Inflammatory macrophage (primary cell): ENCODE measurements around the gene WDR70.
"Not testable (repeated sequence)": the region's sequence is repeated elsewhere in the genome, so short reads cannot be mapped to it uniquely, and the experiment has no call there.

Source experiments
- DNase-seq, 2 donors: peaks; one replicate each; pipeline ENCODE4 v3.0.0-alpha.2; 2020 to 2022

WDR70 gene

DNA sequence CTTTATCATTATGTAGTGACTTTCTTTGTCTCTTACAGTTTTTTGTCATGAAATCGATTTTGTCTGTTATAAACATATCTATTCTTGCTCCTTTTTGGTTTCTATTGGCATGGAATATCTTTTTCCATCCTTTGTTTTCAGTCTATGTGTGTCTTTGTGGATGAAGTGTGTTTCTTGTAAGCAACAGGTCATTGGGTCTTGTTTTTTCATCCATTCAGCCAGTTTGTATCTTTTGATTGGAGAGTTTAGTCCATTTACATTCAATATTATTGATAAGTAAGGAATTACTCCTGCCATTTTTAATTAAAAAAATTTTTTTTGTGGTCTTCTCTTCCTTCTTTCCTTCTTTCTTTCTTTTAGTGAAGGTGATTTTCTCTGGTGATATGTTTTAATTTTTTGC, 266.6 kb downstream of the WDR70 start:
- DNase-seq, result no peak

GRCh38 chr5:37654566-37654965, 275.4 kb downstream of the WDR70 start:
- not testable (repeated sequence) for DNase-seq

- no peak for DNase-seq
These were observed 277.9 kb downstream of the WDR70 start for GRCh38 chr5:37657046-37657445.

GRCh38 chr5:37658440-37658839, 279.3 kb downstream of the WDR70 start:
- no peak for DNase-seq

DNA sequence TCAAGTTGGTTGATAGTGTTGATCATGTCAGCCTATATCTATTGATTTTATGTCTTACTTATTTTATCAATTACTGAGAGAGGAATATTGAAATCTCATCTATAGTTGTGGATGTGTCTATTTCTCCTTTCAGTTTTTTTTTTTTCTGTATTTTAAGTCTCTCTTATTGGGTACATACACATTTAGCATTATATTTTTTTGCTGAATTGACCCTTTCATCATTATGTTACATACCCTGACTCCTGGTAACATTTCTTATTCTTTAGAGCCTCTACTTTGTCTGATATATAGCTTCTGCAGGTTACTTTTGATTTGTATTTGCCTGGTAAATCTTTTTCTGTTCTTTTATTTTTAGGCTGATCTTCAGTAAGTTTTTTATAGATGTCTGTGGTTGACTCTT, 281.2 kb downstream of the WDR70 start:
- DNase-seq, result no peak

- DNase-seq, result no peak
These were observed 282.3 kb downstream of the WDR70 start for GRCh38 chr5:37661227-37661920.

- no peak for DNase-seq
These were observed 282.8 kb downstream of the WDR70 start for GRCh38 chr5:37661951-37662350.

DNA sequence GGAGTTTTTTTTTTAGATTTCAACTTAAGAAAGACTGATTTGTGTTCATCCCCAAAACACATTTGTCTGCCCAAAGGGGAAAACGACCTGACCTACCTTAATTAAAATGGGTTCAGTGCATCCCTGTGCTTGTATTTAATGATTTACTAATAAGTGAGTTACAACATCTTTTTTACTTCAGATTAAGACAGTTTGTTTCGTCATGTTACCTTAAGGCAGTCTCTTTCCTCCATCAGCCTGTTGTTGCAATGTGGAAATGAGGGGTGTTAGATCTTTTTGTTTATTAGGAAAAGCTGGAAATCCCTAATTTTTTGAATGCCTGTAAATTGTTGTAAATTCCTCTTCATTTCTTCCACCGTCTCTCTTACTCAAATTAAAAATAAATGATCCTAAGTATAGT, 283.2 kb downstream of the WDR70 start:
- DNase-seq, result no peak

GRCh38 chr5:37662789-37663485, 283.8 kb downstream of the WDR70 start:
- DNase-seq, result peak in 1 of 2 donors; percentile 28

DNA sequence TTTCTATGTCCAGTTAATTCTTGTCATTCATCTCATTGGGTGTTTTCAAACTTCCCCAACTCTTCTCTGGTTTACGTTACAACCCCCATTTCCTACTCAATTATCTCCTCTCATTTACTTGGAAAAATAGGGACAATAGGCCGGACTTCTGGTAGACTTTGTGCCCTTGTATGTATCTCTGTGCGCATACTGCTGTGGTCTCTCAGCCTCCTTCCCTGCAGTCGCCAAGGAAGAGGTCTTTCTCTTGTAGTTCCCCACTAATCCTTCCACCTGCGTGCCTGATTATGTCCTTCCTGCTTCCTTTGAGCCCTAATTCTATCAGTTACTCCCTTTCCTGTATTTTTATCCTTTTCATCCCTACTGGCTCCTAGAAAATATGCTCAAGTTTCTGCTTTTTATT, 284.4 kb downstream of the WDR70 start:
- DNase-seq, result no peak

GRCh38 chr5:37664551-37664950, 285.4 kb downstream of the WDR70 start:
- no peak for DNase-seq

DNA sequence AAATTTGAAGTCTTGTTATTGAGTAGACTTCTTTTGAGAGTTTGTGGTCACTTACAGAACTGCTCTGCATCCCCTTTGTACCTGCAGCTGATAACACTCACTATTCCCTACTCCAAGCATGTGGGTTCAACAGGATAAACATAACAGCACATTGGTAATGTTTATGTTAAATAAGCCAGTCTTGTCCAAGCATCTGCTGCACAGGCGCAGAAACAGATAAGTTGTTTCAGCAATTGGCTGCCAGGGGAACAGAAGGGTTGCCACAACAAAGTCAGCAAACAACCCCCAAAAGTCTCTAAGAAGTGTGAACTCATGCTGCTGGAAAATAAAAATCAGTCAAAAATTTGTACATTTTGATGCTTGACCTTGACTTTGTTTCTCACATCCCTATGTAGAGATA, 286.2 kb downstream of the WDR70 start:
- no peak for DNase-seq

GRCh38 chr5:37665889-37666288, 286.8 kb downstream of the WDR70 start:
- DNase-seq, result no peak

DNA sequence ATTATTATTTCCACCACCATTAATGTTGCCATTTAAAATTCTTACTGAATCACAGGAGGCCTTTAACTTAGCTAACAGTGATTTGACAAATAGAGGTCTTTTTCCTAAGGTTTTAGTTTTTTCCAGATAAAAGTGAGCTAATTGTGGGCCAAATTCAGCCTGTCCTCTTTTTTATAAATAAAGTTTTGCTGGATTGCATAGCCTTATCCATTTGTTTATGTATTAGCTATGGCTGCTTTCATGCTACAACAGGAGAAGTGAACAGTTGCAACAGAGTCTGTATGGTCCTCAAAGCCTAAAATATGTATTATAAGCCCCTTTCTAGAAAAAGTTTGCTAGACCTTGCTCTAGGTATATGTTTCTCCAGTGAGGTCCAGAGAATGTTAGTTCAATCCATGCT, 288.3 kb downstream of the WDR70 start:
- DNase-seq, result no peak

DNA sequence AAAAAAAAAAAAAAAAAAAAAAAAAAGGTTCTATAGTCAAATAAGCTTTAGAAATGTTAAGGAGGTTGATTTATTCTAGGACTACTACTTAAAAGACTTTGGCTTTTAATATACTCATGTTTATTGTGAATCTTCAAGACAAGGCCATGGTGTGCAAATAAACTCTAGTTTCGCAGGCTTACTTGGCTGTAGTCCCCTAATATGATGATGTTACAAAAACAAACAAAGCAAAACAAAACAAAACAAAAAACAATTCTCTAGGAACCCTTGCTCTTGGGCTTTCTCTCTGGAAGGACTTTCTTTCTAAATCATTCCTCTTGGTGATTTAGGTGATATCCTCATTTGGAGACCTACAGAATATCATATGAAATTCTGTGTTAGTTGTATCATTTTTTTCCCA, 288.7 kb downstream of the WDR70 start:
- no peak for DNase-seq

DNA sequence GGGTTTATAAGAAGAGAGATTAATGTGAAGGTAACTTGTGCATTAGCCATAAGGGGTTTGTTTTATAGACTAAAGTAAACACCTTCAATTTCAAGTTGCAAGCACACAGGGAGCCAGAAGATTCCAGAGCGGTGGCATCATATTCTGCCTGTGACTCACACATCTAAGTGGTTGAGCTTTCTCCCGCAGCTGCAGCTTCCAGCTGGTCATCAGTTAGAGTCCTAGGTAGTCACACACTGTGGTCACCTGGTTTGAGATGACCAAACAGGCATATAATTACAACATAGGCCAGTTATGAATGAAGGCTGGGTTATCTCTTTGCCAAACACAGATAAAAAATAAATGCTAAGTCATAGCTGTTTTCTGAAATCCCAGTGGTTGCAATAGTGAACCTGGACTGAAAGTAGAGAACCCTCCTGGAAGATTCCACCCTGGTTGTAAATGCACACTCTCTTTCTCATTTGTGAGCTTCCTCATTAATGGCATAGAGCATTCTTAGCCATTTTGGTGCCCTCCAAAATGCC, 289.5 kb downstream of the WDR70 start:
- peak in 1 of 2 donors; percentile 1 for DNase-seq

DNA sequence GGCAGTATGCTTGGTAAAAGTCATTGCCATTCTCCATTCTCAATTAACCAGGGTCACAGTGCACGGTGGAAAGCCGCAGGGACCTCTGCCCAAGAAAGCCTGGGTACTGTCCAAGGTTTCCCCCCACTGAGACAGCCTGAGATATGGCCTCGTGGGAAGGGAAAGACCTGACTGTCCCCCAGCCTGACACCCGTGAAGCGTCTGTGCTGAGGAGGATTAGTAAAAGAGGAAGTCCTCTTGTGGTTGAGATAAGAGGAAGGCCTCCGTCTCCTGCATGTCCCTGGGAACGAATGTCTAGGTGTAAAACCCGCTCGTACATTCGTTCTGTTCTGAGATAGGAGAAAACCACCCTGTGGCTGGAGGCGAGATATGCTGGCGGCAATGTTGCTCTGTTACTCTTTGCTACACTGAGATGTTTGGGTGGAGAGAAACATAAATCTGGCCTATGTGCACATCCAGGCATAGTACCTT, 293.0 kb downstream of the WDR70 start:
- peak; percentile 28 to 42 for DNase-seq

- DNase-seq, result not testable (repeated sequence)
These were observed 295.2 kb downstream of the WDR70 start for GRCh38 chr5:37674361-37674760.

DNA sequence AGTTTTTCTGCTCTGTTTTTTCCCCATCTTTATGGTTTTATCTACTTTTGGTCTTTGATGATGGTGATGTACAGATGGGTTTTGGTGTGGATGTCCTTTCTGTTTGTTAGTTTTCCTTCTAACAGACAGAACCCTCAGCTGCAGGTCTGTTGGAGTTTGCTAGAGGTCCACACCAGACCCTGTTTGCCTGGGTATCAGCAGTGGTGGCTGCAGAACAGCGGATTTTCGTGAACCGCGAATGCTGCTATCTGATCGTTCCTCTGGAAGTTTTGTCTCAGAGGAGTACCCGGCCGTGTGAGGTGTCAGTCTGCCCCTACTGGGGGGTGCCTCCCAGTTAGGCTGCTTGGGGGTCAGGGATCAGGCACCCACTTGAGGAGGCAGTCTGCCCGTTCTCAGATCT, 300.2 kb downstream of the WDR70 start:
- not testable (repeated sequence) for DNase-seq

- not testable (repeated sequence) for DNase-seq
These were observed 300.8 kb downstream of the WDR70 start for GRCh38 chr5:37679903-37680302.

DNA sequence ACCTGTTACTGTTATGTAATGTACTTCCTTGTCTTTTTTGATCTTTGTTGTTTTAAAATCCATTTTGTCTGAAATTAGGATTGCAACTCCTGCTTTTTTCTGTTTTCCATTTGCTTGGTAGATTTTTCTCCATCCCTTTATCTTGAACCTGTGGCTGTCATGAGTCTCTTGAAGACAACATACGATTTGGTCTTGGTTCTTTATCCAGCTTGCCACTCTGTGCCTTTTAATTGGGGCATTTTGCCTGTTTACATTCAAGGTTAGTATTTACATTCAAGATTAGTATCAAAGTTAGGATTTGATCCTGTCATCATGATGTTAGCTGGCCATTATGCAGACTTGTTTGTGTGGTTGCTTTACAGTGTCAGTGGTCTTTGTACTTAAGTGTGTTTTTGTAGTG, 304.0 kb downstream of the WDR70 start:
- DNase-seq, result no peak

GRCh38 chr5:37685211-37685610, 306.1 kb downstream of the WDR70 start:
- DNase-seq, result no peak

DNA sequence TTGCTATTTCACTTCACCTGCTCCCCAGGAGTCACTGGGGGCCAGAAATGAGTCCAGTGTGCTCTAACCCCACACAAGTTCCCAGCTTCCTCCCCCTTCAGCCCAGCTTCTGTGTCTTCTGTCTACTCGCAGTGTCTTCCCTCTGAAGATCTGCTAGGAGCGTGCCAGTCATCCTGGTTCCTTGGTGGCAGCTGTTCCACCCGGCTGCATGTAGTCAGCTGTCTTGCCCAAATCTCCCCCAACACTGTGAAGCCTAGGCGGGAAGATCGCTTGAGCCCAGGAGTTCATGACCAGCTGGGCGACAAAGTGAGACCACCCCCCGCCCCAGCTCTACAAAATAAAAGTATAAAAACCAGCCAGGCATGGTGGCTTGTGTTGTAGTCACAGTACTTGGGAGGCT, 306.7 kb downstream of the WDR70 start:
- DNase-seq, result no peak

GRCh38 chr5:37688925-37689324, 309.8 kb downstream of the WDR70 start:
- DNase-seq, result not testable (repeated sequence)
